GM21360 (cell line): ENCODE measurements around the gene CCR3.
"Not testable (repeated sequence)": the region's sequence is repeated elsewhere in the genome, so short reads cannot be mapped to it uniquely, and the experiment has no call there.

Experiments
- ATAC-seq: cut with Tn5 transposase; IDR thresholded peaks from one replicate; pipeline ENCODE4 v1.9.1; 2021; ENCODE audit warnings: mild to moderate bottlenecking, moderate library complexity; ENCODE audit not compliant: unreplicated experiment

The CCR3 gene

DNA sequence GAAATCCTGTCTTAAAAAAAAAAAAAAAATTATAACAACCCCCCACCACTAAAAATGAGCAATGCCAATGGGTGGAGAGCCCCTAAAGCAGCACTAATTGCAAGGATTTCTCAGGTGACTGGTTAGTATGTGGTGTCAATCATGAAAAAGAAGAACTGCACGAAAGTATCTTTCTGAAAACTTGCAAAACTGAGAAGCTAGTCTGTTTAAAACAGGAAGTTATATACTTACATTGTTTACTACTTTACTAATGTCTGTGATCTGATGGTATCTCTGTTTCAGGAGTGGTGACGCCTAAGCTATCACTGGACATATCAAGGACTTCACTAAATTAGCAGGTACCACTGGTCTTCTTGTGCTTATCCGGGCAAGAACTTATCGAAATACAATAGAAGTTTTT, at the start of gene CCR3:
Gene CCR3, plus strand, starts transcription at position 341 of the 400 bp plus-strand sequence. CDS start 22,699 bp downstream, outside the sequence.
- ATAC-seq = no peak

GRCh38 chr3:46192939-46193338, 49.3 kb upstream of the CCR3 start:
- ATAC-seq = no peak

GRCh38 chr3:46193436-46193835, 48.8 kb upstream of the CCR3 start:
- ATAC-seq = no peak

DNA sequence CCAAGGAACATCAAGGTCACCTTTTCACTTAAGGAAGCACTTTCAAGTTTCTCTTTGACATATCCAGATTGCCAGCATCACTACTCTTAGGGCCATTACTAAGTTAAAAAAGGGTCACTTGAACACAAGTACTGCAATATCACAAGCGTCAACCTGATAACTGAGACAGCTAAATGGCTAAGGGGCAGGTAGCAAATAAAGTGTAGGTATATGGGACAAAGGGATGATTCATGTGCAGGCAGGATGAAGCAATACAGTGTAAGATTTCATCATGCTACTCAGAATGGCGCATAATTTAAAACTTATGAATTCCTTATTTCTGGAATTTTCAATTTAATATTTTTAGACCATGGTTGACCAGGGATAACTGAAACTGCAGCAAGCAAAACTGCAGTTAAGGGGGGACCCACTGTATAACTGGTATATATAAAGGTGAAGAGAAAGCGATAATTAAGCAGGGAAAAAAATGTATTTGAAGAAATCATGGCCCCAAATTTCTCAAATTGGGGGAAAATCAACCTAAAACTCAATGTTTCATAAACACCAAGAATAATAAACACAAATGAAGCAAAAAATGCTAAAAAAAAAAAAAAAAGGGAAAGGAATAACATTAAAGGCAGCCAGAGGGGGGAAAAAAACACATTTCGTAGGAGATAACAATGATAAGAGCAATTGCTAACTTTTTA, 47.2 kb upstream of the CCR3 start:
- ATAC-seq = no peak

DNA sequence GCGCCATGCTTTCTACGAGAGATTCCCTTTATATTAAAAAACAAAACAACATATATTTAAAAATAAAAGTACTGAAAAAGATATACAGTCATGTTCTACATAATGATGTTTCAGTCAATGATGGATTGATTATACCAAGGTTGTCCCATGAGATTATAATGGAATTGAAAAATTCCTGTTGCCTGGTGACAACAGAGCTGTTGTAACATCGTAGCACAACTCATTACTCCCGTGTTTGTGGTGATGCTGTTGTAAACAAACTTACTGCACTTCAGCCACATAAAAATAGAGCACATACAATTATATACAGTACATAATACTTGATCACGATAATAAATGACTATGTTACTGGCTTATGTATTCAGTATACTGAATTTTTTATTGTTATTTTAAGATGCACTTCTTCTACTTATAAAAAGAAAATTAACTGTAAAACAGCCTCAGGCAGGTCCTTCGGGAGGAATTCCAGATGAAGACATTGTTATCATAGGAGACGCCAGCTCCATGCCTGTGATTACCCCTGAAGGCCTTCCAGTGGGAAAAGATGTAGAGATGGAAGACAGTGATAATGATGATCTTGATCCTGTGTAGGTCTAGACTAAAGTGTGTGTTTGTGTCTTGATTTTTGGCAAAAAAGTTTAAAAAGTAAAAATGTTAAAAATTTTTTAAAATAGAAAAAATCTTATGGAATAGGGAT, 45.9 kb upstream of the CCR3 start:
- no peak for ATAC-seq

GRCh38 chr3:46200211-46200610, 42.0 kb upstream of the CCR3 start:
- ATAC-seq = no peak

DNA sequence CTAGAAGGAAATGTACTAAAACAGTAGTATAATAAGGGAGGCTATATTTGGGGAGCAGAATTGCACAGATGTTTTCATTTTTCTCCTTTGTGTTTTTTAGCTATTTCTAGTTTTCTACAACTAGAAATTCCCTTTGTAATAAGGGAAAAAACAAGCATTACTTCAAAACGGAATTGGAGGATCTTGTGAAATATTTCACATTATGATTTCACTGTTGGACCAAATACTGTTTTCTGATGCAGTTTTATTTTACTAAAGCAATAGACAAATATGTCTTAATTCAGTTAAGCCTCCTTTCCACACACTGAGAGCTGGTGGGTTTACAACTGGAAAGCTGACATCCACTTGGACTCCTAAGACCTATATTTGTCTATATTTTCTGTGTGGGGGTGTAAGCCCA, 41.5 kb upstream of the CCR3 start:
- ATAC-seq = no peak

DNA sequence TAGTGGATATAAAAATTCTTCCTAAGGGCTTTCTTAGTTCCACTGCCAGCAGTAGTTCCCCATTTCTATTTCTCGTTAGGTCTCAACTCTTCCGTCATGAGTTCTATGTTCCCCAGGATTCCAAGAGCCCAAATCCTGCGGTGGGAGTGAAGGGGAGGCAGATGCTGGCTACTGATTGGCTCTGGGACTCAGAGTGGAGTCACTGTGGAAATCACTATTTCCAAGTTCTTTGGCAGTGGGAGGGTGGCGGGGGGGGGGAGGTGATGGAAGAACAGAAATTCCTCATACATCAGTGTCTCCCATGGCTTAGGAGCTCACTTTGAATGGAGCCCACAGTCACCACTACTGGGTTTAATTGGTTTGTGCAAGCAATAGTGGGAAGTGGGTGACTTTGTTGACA, 39.7 kb upstream of the CCR3 start:
- no peak for ATAC-seq

GRCh38 chr3:46203681-46204080, 38.6 kb upstream of the CCR3 start:
- no peak for ATAC-seq

- no peak for ATAC-seq
Observed at GRCh38 chr3:46205286-46205960, 36.8 kb upstream of the CCR3 start.

GRCh38 chr3:46206282-46207015, 35.8 kb upstream of the CCR3 start:
- no peak for ATAC-seq

GRCh38 chr3:46207514-46207913, 34.7 kb upstream of the CCR3 start:
- not testable (repeated sequence) for ATAC-seq

DNA sequence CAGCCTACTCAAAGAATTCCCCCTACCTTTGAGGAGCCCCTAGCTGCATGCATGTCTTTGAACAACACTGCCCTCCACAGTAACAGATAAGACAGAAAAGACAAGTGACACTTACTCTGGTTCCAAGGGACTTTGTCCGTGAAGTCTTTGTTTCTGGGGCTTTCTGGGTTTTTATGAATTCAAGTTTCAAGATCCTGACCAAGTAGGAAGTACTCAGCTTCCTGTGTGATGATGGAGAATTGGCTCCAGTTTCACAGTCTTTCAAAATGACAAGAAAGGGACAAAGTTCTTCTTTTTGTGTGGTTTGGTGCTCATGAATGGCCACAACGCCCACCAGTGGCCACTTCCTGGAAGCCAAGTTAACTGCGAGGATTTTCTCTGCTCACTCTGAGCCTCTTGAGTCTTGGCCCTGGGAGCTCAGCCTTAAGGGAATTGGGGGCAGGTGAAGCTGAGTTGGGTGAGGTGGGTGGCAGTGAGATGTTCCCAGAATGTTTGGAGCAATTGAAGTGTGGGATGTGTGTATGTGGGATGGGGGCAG, 34.0 kb upstream of the CCR3 start, which contains the start of gene CCR1:
Gene CCR1, minus strand, starts transcription at position 147 of the 538 bp plus-strand sequence. CDS start 4,000 bp downstream, outside the sequence.
- no peak for ATAC-seq

DNA sequence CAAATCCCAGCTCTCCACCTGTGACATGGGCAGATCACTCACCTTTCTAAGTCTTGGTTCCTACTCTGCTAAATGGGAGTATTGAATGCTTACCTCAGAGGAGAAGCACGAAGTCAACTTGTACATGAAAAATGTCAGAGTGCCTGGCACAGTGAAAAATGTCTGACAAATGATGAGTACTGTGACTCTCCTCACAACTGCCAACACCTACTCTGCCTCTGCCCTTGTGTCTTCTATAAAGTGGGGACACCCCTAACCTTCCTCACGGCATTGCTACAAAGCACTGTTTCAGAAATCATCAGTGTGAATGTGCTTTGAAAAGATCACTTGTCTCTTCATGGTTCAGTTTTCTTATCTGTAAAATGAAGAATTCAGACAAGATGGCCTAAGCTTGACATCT, 33.2 kb upstream of the CCR3 start:
- ATAC-seq = no peak

GRCh38 chr3:46209746-46210470, 32.4 kb upstream of the CCR3 start:
- no peak for ATAC-seq

DNA sequence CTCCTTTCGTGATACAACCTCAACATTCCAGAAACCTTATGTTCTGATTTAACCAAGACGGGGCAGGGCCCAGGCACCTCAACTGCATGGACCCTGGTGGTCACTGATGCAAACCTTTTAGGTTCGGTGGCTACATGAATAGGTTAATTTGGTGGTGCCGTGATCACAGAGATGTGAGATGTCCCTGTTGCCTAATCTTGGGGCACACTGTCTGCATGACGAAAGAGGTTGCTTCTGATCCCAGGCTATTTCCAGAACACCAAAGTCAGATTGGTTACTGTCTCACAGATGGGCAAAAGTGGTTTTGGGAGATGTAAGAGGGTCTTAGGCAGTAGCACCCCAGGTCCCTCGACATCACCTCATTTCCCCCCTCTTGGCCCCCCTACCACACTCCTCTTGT, 30.2 kb upstream of the CCR3 start:
- ATAC-seq = no peak

DNA sequence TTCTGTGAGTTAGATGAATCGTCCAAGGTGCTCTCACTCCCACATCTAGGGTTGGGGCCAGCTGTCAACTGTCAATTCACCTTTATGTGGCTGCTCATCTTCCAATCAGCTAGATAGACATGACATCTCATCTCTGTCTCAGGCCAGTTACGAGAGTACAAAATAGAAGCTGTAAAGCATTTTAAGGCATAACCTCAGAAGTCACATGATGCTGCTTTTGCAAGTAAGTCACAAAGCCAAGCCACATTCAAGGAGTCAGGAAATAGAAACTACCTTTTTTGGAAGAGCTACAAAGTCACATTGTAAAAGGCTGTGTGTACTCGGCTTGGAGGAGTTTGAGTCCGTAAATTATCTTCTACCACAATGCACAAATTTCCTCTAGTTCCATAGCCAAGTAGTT, 29.1 kb upstream of the CCR3 start:
- ATAC-seq = no peak

GRCh38 chr3:46214751-46215352, 27.4 kb upstream of the CCR3 start:
- no peak for ATAC-seq

DNA sequence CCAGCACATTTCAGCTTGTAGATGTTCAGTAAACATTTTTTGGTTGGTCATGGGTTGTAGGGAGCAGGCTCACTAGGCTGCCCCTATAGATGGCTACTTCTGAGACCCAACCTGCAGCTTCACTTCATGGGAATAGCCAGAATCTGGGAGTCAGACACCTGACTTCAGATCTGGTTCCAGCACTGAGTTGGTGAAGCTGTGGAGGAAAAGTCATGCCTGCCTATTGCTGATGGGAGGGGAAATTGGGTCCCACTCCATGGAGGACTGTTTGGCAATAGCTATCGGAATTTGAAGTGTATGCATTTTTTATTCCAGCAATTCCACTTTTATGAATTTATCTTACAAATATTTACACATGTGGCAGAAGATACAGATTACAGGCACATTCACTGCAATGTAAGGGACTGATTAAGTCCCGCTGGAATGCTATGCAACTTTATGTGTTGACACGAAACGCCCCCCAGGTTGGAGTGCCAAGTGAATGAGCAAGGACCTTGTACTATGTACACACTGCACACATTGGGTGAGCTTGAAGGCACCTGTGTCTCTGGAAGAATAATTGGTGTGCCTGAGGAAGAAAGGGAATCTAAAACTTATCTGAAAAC, 26.3 kb upstream of the CCR3 start:
- ATAC-seq = no peak
